Neural cell (in vitro differentiated cells): ENCODE data around the gene OTULIN. TPM values are rescaled to one million over a fixed set of nuclear protein-coding genes. Genes with fewer than 3 reads are reported as not detected.

Experiments used
- H2AFZ ChIP-seq: fragments of 200-600, 300-800 bp; sonication (generic), shearing (Covaris generic); 2 replicates; pipeline ENCODE4 v1.6.0; 2014; ENCODE audit warnings: low read depth, mild to moderate bottlenecking, antibody characterized with exemption, low read length, moderate library complexity
- H3F3A ChIP-seq: fragments of 200-600 bp; shearing (Covaris generic); 2 replicates; pipeline ENCODE4 v1.6.1; 2016; ENCODE audit warnings: mild to moderate bottlenecking, moderate library complexity, mixed read lengths, antibody characterized with exemption, low read length; ENCODE audit not compliant: insufficient read depth, poor library complexity, severe bottlenecking
- H3K27ac ChIP-seq: fragments of 200-600, 300-800 bp; sonication (generic), shearing (Covaris generic); 2 replicates; pipeline ENCODE4 v1.5.1; 2014; ENCODE audit warnings: mild to moderate bottlenecking, low read length, moderate library complexity
- H3K27me3 ChIP-seq: fragments of 300-800, 200-600 bp; sonication (generic), shearing (Covaris generic); 2 replicates; pipeline ENCODE4 v1.6.0; 2014; ENCODE audit warnings: mild to moderate bottlenecking, low read depth, low read length, moderate library complexity; ENCODE audit not compliant: insufficient read depth
- H3K36me3 ChIP-seq: fragments of 300-800, 200-600 bp; sonication (generic), shearing (Covaris generic); 2 replicates; pipeline ENCODE4 v1.5.1; 2014; ENCODE audit warnings: mild to moderate bottlenecking, antibody characterized with exemption, low read length, moderate library complexity; ENCODE audit not compliant: insufficient read depth
- H3K4me2 ChIP-seq: fragments of 300-800, 200-600 bp; sonication (generic), shearing (Covaris generic); 2 replicates; pipeline ENCODE4 v1.6.0; 2014; ENCODE audit warnings: mild to moderate bottlenecking, low read length
- H3K4me3 ChIP-seq: fragments of 300-800, 200-600 bp; sonication (generic), shearing (Covaris generic); 2 replicates; pipeline ENCODE4 v1.5.1; 2014; ENCODE audit warnings: mild to moderate bottlenecking, low read length, moderate library complexity
- H3K79me2 ChIP-seq: fragments of 200-600 bp; shearing (Covaris generic); replicated peaks from 2 replicates; pipeline ENCODE4 v1.6.0; 2014; ENCODE audit warnings: mild to moderate bottlenecking, low read length, moderate library complexity; ENCODE audit not compliant: insufficient read depth
- H3K9ac ChIP-seq: fragments of 300-800, 200-600 bp; sonication (generic), shearing (Covaris generic); 2 replicates; pipeline ENCODE4 v1.6.1; 2016; ENCODE audit warnings: mild to moderate bottlenecking, low read length, mixed read lengths
- H3K9me2 ChIP-seq: fragments of 200-600 bp; shearing (Covaris generic); 2 replicates; pipeline ENCODE4 v1.6.1; 2016; ENCODE audit warnings: mild to moderate bottlenecking, low read length, mixed read lengths; ENCODE audit not compliant: insufficient read depth
- H3K9me3 ChIP-seq: fragments of 200-600, 300-800 bp; sonication (generic), shearing (Covaris generic); 2 replicates; pipeline ENCODE4 v1.6.1; 2016; ENCODE audit warnings: mild to moderate bottlenecking, mixed run types, low read length, moderate library complexity, mixed read lengths
- H4K20me1 ChIP-seq: fragments of 200-600 bp; shearing (Covaris generic); 2 replicates; pipeline ENCODE4 v1.6.1; 2016; ENCODE audit warnings: mild to moderate bottlenecking, mixed run types; ENCODE audit not compliant: insufficient read depth
- CTCF ChIP-seq: fragments of 450-650 bp; IDR thresholded peaks from 2 replicates; pipeline ENCODE4 v1.5.1; 2014; ENCODE audit warnings: antibody characterized with exemption, mild to moderate bottlenecking, moderate library complexity; ENCODE audit not compliant: poor library complexity, severe bottlenecking
- EP300 ChIP-seq: fragments of 450-650 bp; conservative IDR thresholded peaks from 2 replicates; pipeline ENCODE4 v1.6.1; 2014; ENCODE audit warnings: antibody characterized with exemption, mild to moderate bottlenecking, moderate library complexity; ENCODE audit not compliant: poor library complexity, severe bottlenecking
- EZH2 ChIP-seq: fragments of 200-600, 300-800 bp; shearing (Covaris generic), sonication (generic); IDR thresholded peaks from 2 replicates; pipeline ENCODE4 v1.6.1; 2014; ENCODE audit warnings: antibody characterized with exemption, low read length, borderline replicate concordance, mild to moderate bottlenecking; ENCODE audit not compliant: insufficient read depth, poor library complexity, severe bottlenecking
- MXI1 ChIP-seq: fragments of 450-650 bp; conservative IDR thresholded peaks from 2 replicates; pipeline ENCODE4 v1.6.1; 2014; ENCODE audit warnings: antibody characterized with exemption, mild to moderate bottlenecking; ENCODE audit not compliant: poor library complexity, severe bottlenecking
- POLR2AphosphoS5 ChIP-seq: IDR thresholded peaks from 2 replicates; pipeline ENCODE4 v1.6.1; 2012
- RAD21 ChIP-seq: fragments of 450-650 bp; conservative IDR thresholded peaks from 2 replicates; pipeline ENCODE4 v1.6.1; 2014; ENCODE audit warnings: antibody characterized with exemption, mild to moderate bottlenecking, moderate library complexity
- REST ChIP-seq: IDR thresholded peaks from 2 replicates; pipeline ENCODE4 v1.6.1; 2012; ENCODE audit warnings: borderline replicate concordance
- SMC3 ChIP-seq: fragments of 450-650 bp; conservative IDR thresholded peaks from 2 replicates; pipeline ENCODE4 v1.6.1; 2014; ENCODE audit warnings: antibody characterized with exemption, mild to moderate bottlenecking, moderate library complexity; ENCODE audit not compliant: poor library complexity
- TAF1 ChIP-seq: IDR thresholded peaks from 2 replicates; pipeline ENCODE4 v1.6.1; 2012; ENCODE audit warnings: low read depth
- polyA plus RNA-seq: library from polyadenylated mRNA; depleted of rRNA; stranded (reverse); fragments of >200 nt; gene quantifications from 2 replicates; pipeline ENCODE4 v1.2.3, GENCODE V29; 2014

OTULIN gene
- polyA plus RNA-seq, 1 donor from 2014 or later = 19.9 TPM

- no peaks in the 10 kb centered on the region for H4K20me1 ChIP-seq
- H3K9me2 ChIP-seq = no peaks in the 10 kb centered on the region
- H3K27me3 ChIP-seq = no peaks in the 10 kb centered on the region
- H3K4me2 ChIP-seq = no peak overlapping the region
- H3K9ac ChIP-seq = no peak overlapping the region
- H3K36me3 ChIP-seq = peaks cover 14% of the 10 kb centered on the region
- no peak for TF ChIP-seq SMC3
- no peak for TF ChIP-seq MXI1
- no peak for TF ChIP-seq EZH2
- no peak for TF ChIP-seq RAD21
- TF ChIP-seq POLR2AphosphoS5 = no peak
- TF ChIP-seq TAF1 = no peak
- no peak for TF ChIP-seq CTCF
- no peak for TF ChIP-seq REST
- TF ChIP-seq EP300 = no peak
- H3K27ac ChIP-seq = no peak overlapping the region
- H3K79me2 ChIP-seq = no peaks in the 10 kb centered on the region
- H3K4me3 ChIP-seq = no peak overlapping the region
- no peaks in the 10 kb centered on the region for H3F3A ChIP-seq
- H2AFZ ChIP-seq = no peak overlapping the region
- H3K9me3 ChIP-seq = no peaks in the 10 kb centered on the region
These were observed 76.6 kb downstream of the OTULIN start for GRCh38 chr5:14741131-14741530.

GRCh38 chr5:14741801-14742440, 77.4 kb downstream of the OTULIN start:
- Histone ChIP-seq H3K27ac (no peak overlapping the region), H3K9me2 (no peaks in the 10 kb centered on the region), H3K4me2 (no peak overlapping the region), H3K36me3 (peaks cover 14% of the 10 kb centered on the region), H3K79me2 (no peaks in the 10 kb centered on the region), H3F3A (no peaks in the 10 kb centered on the region), H3K27me3 (no peaks in the 10 kb centered on the region), H4K20me1 (no peaks in the 10 kb centered on the region), H3K4me3 (no peak overlapping the region), H3K9me3 (no peaks in the 10 kb centered on the region), H3K9ac (no peak overlapping the region), H2AFZ (no peak overlapping the region)
- TF ChIP-seq EZH2 = no peak
- TF ChIP-seq TAF1 = no peak
- TF ChIP-seq RAD21 = no peak
- peak; percentile 24 for TF ChIP-seq POLR2AphosphoS5
- no peak for TF ChIP-seq SMC3
- peak; percentile 70 for TF ChIP-seq EP300
- no peak for TF ChIP-seq CTCF
- TF ChIP-seq REST = no peak
- TF ChIP-seq MXI1 = no peak
